Measurements from ENCODE around the gene WIPF3. TPM values are rescaled to one million over a fixed set of nuclear protein-coding genes. Genes with fewer than 3 reads are reported as not detected.
A peak's percentile ranks its signal among the peaks of the same experiment; 100 is the strongest.

The WIPF3 gene
- total RNA-seq, 1 donor, result under 0.01 TPM

GRCh38 chr7:29859524-29860185 is 53.3 kb downstream of the WIPF3 start:
- no peak for TF ChIP-seq CTCF (IDR thresholded peaks at IDR 0.05; ENCODE audit: insufficient read depth, low read depth, low read length)
- DNase-seq (ENCODE audit: low read depth), result no peak
- H3K4me3 ChIP-seq (ENCODE audit: low read depth, low read length), result no peak overlapping the region

- DNase-seq (ENCODE audit: low read depth), result no peak
- no peak for TF ChIP-seq CTCF (IDR thresholded peaks at IDR 0.05; ENCODE audit: insufficient read depth, low read depth, low read length)
Measured at GRCh38 chr7:29860186-29860585, 53.9 kb downstream of the WIPF3 start.

GRCh38 chr7:29861884-29862283 is 55.6 kb downstream of the WIPF3 start:
- no peak for DNase-seq (ENCODE audit: low read depth)
- H3K4me3 ChIP-seq (ENCODE audit: low read depth, low read length), result no peak overlapping the region
- TF ChIP-seq CTCF (IDR thresholded peaks at IDR 0.05; ENCODE audit: insufficient read depth, low read depth, low read length), result no peak

More at GRCh38 chr7:29860186-29860585, 53.9 kb downstream of the WIPF3 start:
- no peak overlapping the region for H3K4me3 ChIP-seq (ENCODE audit: low read depth, low read length)

- H3K4me3 ChIP-seq (ENCODE audit: low read depth, low read length), result no peak overlapping the region
- DNase-seq (ENCODE audit: low read depth), result no peak
- no peak for TF ChIP-seq CTCF (IDR thresholded peaks at IDR 0.05; ENCODE audit: insufficient read depth, low read depth, low read length)
Measured at GRCh38 chr7:29864656-29865055, 58.3 kb downstream of the WIPF3 start.

GRCh38 chr7:29865526-29865925 is 59.2 kb downstream of the WIPF3 start:
- DNase-seq (ENCODE audit: low read depth), result peak; percentile 55
- no peak overlapping the region for H3K4me3 ChIP-seq (ENCODE audit: low read depth, low read length)
- no peak for TF ChIP-seq CTCF (IDR thresholded peaks at IDR 0.05; ENCODE audit: insufficient read depth, low read depth, low read length)

- TF ChIP-seq CTCF (IDR thresholded peaks at IDR 0.05; ENCODE audit: insufficient read depth, low read depth, low read length), result no peak
- peak; percentile 21 for DNase-seq (ENCODE audit: low read depth)
- no peak overlapping the region for H3K4me3 ChIP-seq (ENCODE audit: low read depth, low read length)
Measured at GRCh38 chr7:29866490-29866930, 60.2 kb downstream of the WIPF3 start.
